ENCODE data around the gene PCNA.
"Not testable (repeated sequence)": the region's sequence is repeated elsewhere in the genome, so short reads cannot be mapped to it uniquely, and the experiment has no call there.

DNA sequence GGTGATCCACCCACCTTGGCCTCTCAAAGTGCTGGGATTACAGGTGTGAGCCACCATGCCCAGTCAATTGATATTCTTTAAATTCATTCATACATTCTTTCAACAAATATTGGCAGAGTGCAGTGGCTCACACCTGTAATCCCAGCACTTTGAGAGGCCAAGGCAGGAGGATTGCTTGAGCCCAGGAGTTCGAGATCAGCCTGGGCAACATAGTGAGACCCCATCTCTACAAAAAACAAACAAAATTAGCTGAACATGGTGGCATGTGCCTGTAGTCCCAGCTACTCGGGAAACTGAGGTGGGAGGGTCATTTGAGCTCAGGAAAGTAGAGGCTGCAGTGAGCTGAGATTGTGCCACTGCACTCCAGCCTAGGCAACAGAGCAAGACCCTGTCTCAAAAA is 42.8 kb downstream of the PCNA start:
- not testable (repeated sequence) for TF ChIP-seq EP300 (IDR thresholded peaks at IDR 0.05)
- TF ChIP-seq, protein P1, sequence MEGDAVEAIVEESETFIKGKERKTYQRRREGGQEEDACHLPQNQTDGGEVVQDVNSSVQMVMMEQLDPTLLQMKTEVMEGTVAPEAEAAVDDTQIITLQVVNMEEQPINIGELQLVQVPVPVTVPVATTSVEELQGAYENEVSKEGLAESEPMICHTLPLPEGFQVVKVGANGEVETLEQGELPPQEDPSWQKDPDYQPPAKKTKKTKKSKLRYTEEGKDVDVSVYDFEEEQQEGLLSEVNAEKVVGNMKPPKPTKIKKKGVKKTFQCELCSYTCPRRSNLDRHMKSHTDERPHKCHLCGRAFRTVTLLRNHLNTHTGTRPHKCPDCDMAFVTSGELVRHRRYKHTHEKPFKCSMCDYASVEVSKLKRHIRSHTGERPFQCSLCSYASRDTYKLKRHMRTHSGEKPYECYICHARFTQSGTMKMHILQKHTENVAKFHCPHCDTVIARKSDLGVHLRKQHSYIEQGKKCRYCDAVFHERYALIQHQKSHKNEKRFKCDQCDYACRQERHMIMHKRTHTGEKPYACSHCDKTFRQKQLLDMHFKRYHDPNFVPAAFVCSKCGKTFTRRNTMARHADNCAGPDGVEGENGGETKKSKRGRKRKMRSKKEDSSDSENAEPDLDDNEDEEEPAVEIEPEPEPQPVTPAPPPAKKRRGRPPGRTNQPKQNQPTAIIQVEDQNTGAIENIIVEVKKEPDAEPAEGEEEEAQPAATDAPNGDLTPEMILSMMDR (IDR thresholded peaks at IDR 0.05) = not testable (repeated sequence)

Measured in esophagus muscularis mucosa (tissue), 3 donors.